HG02943 (cell line): ENCODE results near the gene PACRGL.

Experiments
- ATAC-seq: cut with Tn5 transposase; IDR thresholded peaks from one replicate; pipeline ENCODE4 v1.9.1; 2021; ENCODE audit warnings: mild to moderate bottlenecking, low read depth, moderate library complexity; ENCODE audit not compliant: unreplicated experiment

Gene PACRGL

GRCh38 chr4:20700007-20700761 lies at the start of gene PACRGL:
Gene PACRGL, plus strand, starts transcription at chr4:20700458. Its CDS starts 4,024 bp downstream, at chr4:20704482.
- peak; percentile 100 for ATAC-seq

GRCh38 chr4:20652226-20652885 lies 47.9 kb upstream of the PACRGL start:
- ATAC-seq: no peak

DNA sequence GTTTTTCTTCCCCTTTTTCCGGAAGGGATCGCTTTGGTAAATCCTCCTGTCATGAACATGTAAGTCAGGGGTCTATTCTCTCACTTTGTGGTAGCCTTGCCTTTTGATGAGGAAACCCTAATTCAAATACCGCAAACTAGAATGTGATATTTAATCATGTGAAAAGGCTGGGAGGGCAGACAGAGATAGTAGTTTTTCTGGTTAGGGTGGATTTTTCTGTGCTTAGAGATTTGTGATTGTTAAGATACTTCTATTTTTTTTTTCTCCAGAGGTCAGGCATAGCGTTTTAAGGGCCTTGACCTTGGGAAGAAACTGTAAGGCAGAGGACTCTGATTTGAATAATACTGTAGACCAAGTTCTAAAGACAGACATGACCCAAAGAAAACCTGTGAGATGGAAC lies 41.8 kb upstream of the PACRGL start:
- no peak for ATAC-seq

DNA sequence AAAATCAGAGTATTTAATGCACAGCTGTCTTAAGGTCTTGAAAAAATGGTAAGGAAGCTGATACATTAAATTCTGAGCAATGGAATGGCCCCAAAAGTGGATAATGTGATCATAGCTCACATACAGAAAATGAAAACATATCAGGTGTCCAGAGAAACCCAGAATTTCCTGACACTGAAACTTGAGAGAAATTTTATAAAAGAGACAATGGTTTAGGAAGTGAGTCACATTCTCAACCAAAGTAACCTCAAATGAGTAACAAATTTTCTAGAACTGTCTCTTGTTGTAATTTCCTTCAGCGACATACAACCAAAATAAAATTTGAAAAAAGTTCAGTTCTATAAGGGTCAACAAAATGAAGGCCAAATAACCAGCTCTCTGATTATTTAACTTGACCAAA lies 37.4 kb upstream of the PACRGL start:
- ATAC-seq: no peak

- ATAC-seq: no peak
Measured at GRCh38 chr4:20666012-20666860, 34.0 kb upstream of the PACRGL start.

DNA sequence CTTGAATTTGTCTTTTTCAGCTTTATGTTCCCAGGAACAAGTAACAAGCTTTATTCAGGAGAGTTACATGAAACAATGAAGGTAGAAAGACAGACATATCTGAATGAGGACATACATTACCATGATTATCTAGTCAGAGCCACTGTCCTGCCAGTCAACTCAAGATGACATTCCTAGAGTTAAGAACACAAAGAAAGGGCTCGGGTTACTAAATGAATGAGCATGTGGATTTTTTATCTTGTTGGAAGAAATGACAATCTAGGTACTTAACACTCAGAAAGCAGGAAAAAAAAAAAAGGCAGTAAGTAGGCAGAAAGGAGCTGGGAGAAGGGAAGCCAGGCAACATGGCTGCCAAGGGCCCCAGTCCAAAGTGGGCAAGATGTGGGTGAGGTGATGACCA lies 28.0 kb upstream of the PACRGL start:
- no peak for ATAC-seq

DNA sequence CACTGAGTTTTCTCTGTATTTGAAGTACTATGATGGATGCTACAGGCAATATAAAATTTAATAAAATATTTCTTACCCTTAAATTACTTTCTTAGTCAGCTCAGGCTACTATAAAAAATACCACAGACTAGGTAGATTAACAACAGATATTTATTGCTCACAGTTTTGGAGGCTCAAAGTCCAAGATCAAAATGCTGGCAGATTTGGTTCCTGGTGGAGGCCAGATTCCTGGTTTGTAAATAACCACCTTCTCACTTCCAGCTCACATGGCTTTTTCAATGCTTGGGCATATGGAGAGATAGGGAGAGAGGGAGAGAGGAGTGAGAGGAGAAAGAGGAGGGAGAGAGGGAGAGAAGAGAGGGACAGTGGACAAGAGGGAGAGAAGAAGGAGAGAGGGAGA lies 24.5 kb upstream of the PACRGL start:
- no peak for ATAC-seq

DNA sequence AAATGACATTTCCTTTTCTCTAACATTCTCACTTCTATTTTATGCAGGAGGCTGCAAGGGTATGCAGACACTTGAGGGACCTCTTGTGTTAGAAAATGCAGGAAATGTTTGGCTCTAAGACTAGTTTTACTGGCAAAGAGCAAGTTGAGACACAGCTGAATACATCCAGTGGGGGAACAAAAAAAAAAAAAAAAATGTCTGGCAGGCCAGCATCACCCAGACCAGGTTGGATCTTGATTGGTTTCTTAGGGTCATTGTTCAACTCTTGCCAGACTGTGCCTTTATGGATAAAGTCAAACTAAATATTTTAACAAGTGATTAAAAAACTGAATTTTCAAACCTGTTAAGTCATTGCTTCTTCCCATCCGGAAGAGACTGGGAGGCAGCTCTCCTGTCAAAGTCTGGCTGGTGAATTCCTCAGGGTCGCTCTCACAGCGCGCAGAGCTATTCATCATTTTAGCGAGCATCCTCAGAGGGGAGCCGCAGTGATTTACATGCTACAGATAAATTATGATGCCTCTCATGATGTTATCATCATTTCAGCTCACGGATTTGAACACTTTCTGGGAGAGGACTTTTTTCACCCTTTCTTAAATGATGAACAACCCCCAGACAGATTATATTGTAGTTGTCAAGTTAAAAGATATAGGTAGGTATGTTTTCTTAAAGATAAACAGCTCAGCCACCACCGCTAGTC lies 23.6 kb upstream of the PACRGL start:
- no peak for ATAC-seq

- no peak for ATAC-seq
Measured at GRCh38 chr4:20678400-20678799, 21.9 kb upstream of the PACRGL start.

DNA sequence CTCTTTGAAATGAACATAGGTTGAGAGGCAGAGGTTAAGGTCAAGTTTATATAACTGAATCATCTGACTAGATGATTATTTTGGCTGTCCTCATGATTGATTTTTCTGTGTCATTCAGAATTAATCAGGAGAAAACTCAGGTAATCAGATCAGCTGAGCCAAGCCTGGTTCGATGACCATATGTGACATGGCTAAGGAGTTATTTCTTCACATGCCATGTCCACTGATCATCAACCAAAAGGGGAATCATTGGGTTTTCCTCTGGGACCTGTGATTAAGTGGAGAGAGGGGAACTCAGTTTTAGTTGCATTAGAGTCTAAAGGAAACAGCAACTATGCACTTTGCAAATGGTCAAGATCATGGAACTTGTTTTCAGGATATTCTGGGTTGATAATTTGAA lies 20.3 kb upstream of the PACRGL start:
- ATAC-seq: no peak

DNA sequence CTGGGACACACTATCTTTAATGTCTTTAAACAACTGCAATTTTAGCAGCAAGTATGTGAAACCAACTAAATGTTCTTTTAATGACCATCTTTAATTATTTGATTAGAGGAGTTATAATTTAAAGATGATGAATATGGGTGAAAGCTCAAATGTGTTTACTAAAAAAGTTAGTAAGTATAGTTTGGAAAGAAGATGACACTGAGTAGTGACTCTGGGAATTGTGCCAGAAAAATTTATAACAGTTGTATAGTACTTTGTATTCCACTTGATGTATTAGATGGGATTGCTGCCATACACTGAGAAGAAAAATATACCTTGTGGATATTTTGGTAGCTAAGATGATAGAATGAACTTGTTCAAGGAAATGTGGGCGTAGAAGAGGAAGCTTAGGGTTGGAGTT lies 19.5 kb upstream of the PACRGL start:
- ATAC-seq: no peak

DNA sequence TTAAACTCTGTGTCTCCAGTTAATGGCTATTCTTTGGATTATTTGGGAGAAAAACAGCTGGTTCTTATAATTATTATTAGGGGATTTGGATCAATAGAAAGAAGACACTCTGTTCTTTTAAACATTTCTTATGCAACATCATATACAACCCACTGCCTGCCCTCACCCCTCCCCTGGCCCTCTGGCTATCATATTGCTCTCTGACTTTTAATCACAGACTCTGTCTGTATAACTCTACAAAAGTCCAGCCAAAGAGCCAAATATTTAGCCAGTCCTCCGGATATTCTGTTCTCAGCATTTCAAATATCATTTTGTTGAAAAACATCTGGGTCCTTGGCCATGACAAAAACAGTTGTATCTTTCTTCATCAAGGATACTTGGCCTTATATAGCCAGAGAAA lies 19.0 kb upstream of the PACRGL start:
- no peak for ATAC-seq

- no peak for ATAC-seq
Measured at GRCh38 chr4:20682853-20683252, 17.4 kb upstream of the PACRGL start.

DNA sequence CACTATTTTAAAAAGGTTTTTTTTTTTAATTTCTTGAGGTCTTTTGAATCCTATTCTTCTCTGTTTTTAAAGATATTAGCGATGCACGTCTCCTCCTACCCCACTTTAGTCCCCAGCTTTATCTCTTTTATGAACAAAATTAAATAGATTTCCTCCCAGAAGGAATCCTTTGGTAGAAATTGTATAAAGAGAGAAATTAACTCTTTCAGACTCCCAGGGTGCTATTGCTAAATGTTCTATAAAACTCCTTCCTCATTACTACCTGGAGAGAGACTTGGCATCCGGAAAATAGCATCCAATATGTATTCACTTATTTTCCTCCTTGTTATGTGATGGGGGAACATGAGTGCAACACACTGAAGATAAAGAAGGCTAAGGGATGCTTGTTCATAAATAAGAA lies 16.5 kb upstream of the PACRGL start:
- ATAC-seq: no peak

- ATAC-seq: no peak
Measured at GRCh38 chr4:20684852-20685763, 15.2 kb upstream of the PACRGL start.

DNA sequence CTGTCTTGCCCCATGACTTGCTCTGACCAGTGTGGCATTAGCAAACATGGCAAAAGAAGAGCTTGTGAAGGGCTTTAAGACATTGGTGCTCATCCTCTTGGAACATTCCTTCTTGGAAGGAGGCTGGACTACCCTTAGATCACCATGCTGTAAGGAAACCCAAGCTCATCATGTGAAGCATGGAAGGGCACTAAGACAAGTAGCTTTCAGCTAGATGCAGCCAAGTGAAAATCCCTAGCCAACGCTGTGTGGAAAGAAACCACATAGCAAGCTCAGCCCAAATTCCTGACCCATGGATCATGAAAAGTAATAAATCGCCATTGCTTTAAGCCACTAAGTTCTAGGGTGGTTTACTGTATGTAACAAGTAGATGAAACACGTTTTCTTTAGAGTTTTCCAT lies 12.4 kb upstream of the PACRGL start:
- ATAC-seq: no peak

- ATAC-seq: no peak
Measured at GRCh38 chr4:20696815-20697214, 3.4 kb upstream of the PACRGL start.

GRCh38 chr4:20698382-20698781 lies 1.9 kb upstream of the PACRGL start:
- ATAC-seq: no peak

GRCh38 chr4:20698820-20699219 lies 1.4 kb upstream of the PACRGL start:
- no peak for ATAC-seq

DNA sequence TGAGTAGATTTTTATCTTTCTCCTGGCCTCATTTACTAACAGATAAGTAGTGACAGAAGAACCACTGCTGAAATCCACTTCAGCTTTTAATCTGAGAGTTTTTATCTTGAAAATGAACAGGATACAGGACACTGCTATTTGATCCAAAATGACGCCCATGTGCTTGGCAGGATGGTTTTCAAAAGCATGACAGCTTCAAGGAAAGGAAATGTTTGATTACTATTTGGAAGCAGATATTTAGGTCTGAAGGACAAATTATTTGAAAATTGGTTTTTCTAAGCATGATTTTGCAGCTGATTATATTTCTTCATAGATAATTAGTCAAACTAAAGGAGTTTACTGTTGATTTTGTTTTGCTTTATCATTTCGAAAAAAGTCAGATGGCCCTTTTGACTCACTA lies 11.1 kb downstream of the PACRGL start:
- ATAC-seq: no peak
